A549 treated with ZK216348 at 1 μM for 4 hours (cell line): Measurements from ENCODE around the gene POLE. TPM values are rescaled to one million over a fixed set of nuclear protein-coding genes. Genes with fewer than 3 reads are reported as not detected.

ENCODE experiments used
- total RNA-seq: library from RNA; stranded (reverse); fragments of 200-300 nt; extraction: Qiagen RNA extraction; gene quantifications from 5 replicates; pipeline ENCODE4 v1.2.3, GENCODE V29; 2022; ENCODE audit warnings: low read depth

The POLE gene, protein sequence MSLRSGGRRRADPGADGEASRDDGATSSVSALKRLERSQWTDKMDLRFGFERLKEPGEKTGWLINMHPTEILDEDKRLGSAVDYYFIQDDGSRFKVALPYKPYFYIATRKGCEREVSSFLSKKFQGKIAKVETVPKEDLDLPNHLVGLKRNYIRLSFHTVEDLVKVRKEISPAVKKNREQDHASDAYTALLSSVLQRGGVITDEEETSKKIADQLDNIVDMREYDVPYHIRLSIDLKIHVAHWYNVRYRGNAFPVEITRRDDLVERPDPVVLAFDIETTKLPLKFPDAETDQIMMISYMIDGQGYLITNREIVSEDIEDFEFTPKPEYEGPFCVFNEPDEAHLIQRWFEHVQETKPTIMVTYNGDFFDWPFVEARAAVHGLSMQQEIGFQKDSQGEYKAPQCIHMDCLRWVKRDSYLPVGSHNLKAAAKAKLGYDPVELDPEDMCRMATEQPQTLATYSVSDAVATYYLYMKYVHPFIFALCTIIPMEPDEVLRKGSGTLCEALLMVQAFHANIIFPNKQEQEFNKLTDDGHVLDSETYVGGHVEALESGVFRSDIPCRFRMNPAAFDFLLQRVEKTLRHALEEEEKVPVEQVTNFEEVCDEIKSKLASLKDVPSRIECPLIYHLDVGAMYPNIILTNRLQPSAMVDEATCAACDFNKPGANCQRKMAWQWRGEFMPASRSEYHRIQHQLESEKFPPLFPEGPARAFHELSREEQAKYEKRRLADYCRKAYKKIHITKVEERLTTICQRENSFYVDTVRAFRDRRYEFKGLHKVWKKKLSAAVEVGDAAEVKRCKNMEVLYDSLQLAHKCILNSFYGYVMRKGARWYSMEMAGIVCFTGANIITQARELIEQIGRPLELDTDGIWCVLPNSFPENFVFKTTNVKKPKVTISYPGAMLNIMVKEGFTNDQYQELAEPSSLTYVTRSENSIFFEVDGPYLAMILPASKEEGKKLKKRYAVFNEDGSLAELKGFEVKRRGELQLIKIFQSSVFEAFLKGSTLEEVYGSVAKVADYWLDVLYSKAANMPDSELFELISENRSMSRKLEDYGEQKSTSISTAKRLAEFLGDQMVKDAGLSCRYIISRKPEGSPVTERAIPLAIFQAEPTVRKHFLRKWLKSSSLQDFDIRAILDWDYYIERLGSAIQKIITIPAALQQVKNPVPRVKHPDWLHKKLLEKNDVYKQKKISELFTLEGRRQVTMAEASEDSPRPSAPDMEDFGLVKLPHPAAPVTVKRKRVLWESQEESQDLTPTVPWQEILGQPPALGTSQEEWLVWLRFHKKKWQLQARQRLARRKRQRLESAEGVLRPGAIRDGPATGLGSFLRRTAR (N-terminal part only)
- 46.1 to 50.9 TPM (median 47.5 TPM) in 5 replicates for total RNA-seq

DNA sequence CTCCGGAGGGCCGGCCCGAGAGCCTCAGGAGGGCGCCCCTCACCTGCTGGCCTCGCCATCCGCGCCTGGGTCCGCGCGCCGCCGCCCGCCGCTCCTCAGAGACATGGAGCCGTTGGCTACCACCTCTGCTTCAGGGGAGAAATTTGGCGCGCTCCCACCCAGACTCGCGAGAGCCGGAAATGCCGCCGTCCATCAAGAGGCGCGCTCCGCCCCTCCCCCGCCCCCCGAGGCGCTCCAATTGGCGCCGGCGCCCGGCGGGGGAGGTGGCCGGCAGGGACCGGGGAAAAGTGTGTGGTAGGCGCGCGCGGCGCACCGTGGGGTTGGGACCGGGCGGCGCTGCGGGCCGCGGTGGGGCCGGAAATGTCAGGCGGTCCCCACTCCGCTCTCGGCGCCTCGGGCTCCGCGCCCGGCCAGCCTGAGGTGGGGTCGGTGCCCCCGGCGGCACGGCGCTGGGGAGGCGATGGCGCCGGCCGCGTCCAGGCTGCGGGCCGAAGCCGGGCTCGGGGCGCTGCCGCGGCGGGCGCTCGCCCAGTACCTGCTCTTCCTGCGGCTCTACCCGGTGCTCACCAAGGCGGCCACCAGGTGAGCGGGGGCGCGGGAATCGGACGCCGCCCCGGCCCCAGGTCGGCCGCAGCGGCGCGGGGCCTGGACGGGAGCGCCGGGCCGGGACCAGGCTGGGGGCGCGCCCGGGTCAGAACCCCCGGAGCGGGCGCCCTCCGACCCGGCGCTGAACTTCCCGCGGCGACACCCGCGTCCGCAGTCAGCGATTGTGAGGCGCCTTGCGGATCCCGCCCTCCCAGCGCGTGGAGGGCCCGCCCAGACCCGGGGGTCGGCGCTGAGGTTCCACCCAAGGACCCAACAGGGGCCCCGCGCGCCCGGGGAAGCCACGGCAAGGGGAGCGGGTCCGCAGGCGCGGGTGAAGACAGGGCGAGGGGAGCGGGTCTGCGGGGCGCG, at the start of gene POLE, which contains the start of gene PXMP2:
Gene POLE (minus strand): TSS at position 132 of the 954 bp plus-strand sequence. CDS start 27 bp downstream, at position 105.
Gene PXMP2 (plus strand): TSS at position 377 of the 954 bp plus-strand sequence. CDS start 84 bp downstream, at position 461.

DNA sequence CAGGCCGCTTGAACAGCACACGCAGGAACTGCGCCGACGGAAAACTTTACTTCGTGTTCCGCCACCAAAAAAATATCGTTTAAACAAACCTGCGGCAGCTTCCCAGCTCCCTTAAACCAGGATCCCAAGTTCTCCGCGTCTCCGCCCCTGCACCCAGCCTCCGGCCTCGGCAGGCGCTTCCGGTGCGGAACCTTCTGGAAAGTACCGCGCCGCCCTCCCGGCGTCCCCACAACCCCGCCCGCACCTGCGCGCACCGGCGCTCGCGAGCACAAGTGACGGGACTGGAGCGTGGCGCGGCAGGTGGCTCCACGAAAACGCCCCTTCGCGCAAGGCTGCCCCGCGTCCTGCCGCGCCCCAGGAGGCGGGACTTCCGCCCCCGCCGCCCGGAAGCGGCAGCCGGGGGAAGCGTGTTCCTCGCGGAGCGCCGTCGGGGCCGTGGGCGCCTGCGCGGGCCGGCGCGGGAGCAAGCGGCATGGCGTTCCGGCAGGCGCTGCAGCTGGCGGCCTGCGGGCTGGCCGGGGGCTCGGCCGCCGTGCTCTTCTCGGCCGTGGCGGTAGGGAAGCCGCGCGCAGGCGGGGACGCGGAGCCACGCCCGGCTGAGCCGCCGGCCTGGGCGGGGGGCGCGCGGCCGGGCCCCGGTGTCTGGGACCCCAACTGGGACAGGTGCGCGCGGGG, 23.4 kb upstream of the POLE start, which contains the start of gene PGAM5:
Gene PGAM5 (plus strand): TSS at position 438 of the 675 bp plus-strand sequence. CDS start 35 bp downstream, at position 473.

GRCh38 chr12:132618683-132619043, 68.5 kb downstream of the POLE start, which contains the start of gene P2RX2:
TSS of gene P2RX2 (plus strand) at chr12:132618776. CDS start at chr12:132618817, 41 bp downstream.

GRCh38 chr12:132610051-132610759, 76.9 kb downstream of the POLE start, which contains the start of gene LRCOL1:
TSS of gene LRCOL1 (minus strand) at chr12:132610582. CDS start at chr12:132606251, 4,331 bp downstream.

Other genes starting within 250 kb of the POLE start
- 44.2 to 98.4 TPM (median 83.8 TPM) in 5 replicates for gene FBRSL1, start 197.2 kb downstream of the POLE start, total RNA-seq
- not detected in 5 replicates for gene LRCOL1, start 76.8 kb downstream of the POLE start, total RNA-seq
- not detected in 5 replicates for gene P2RX2, start 68.6 kb downstream of the POLE start, total RNA-seq
- 18.4 to 34.0 TPM (median 30.9 TPM) in 5 replicates for gene PXMP2, start 245 bp upstream of the POLE start, total RNA-seq
- 37.7 to 59.9 TPM (median 56.8 TPM) in 5 replicates for gene PGAM5, start 23.5 kb upstream of the POLE start, total RNA-seq
- 67.2 to 86.2 TPM (median 82.7 TPM) in 5 replicates for gene ANKLE2, start 74.5 kb upstream of the POLE start, total RNA-seq
- 16.7 to 25.7 TPM (median 23.4 TPM) in 5 replicates for gene GOLGA3, start 141.5 kb upstream of the POLE start, total RNA-seq
- gene CHFR, start 200.3 kb upstream of the POLE start, total RNA-seq, result 19.9 to 26.7 TPM (median 21.7 TPM) in 5 replicates